GM19025 (cell line): ENCODE measurements around the gene MORN2.
"Not testable (repeated sequence)": the region's sequence is repeated elsewhere in the genome, so short reads cannot be mapped to it uniquely, and the experiment has no call there.

Experiments
- ATAC-seq: cut with Tn5 transposase; IDR thresholded peaks from one replicate; pipeline ENCODE4 v1.9.1; 2021; ENCODE audit warnings: mild to moderate bottlenecking, low read depth, moderate library complexity; ENCODE audit not compliant: unreplicated experiment

MORN2 gene

GRCh38 chr2:38875576-38876367 lies at the start of gene MORN2, which contains the start of gene DHX57:
Gene MORN2 (plus strand): TSS chr2:38875976.
Gene DHX57 (minus strand): TSS chr2:38875934. CDS start chr2:38868405, 7,529 bp downstream.
- ATAC-seq = peak; percentile 100

DNA sequence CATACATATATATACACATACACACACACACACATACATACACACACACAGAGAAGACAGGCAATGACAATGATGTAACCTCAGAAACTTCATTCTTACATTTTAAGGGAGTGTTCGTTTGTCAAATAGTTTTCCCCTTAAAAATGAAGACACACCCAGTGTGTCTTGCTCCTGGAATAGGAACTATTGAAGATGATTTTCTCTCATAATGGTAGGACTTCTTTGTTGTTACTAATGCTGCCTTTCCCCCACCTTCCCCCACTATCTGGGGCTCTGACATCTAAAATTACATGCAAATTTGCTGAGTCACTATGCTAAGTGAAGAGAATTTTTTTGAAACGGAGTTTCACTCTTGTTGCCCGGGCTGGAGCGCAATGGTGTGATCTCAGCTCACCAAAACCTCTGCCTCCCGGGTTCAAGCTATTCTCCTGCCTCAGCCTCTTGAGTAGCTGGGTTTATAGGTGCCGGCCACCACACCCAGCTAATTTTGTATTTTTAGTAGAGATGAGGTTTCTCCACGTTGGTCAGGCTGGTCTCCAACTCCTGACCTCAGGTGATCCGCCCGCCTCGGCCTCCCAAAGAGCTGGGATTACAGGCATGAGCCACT lies 48.1 kb upstream of the MORN2 start:
- ATAC-seq = not testable (repeated sequence)

GRCh38 chr2:38828460-38828859 lies 47.3 kb upstream of the MORN2 start:
- ATAC-seq = no peak

GRCh38 chr2:38829971-38830370 lies 45.8 kb upstream of the MORN2 start:
- ATAC-seq = no peak

- ATAC-seq = no peak
These were observed 45.1 kb upstream of the MORN2 start for GRCh38 chr2:38830526-38831159.

GRCh38 chr2:38835015-38835601 lies 40.7 kb upstream of the MORN2 start:
- no peak for ATAC-seq

GRCh38 chr2:38835990-38836389 lies 39.8 kb upstream of the MORN2 start:
- ATAC-seq = peak; percentile 80

DNA sequence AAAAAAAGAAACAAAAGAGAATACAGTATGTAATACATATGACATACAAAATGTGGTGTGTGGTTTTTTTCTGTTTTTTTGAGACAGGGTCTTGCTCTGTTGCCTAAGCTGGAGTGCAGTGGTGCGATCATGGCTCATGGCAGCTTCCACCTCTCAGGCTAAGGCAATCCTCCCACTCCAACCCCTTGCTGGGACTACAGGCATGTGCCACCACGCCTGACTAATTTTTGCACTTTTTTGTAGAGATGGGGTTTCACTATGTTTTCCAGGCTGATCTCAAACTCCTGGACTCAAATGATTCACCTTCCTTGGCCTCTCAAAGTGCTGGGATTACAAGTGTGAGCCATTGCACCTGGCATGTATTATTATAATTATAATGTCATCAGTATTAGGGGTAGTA lies 39.0 kb upstream of the MORN2 start:
- ATAC-seq = no peak

GRCh38 chr2:38850045-38850444 lies 25.7 kb upstream of the MORN2 start:
- ATAC-seq = peak; percentile 67

DNA sequence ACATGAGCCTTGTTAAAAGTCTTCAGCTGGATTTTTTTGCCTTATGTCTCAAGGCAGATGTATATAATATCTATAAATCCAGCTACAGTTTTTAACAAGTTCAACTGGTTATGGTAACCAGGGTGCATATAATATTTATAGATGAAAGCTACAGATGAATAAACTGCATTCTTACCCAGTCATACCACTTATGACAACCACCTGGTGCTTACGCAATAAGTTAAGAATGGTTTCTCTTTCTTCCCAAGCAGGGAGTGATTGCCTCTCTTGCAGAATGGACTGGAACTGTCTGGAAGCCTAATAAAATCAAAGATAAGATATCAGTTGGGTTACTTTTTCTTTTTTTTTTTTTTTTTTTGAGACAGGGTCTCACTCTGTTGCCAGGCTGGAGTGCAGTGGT lies 19.6 kb upstream of the MORN2 start:
- ATAC-seq = no peak

DNA sequence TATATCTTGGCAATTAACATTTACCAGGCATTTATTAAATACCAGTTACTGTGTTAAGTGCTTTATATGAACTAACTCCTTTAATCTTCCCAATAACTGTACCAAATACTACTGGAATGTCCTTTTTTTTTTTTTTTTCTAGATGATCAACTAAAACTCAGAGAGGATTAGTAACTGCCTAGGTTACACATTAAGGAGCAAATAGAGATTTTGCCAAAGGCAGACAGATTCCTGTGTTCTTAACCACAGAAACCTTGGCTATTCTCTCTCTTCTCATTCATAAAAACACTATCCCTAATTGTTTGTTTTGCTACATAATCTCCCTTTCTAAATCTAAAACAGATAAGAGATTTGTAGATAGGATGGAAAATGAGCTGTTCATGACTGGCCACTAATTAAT lies 13.3 kb upstream of the MORN2 start:
- ATAC-seq = no peak

DNA sequence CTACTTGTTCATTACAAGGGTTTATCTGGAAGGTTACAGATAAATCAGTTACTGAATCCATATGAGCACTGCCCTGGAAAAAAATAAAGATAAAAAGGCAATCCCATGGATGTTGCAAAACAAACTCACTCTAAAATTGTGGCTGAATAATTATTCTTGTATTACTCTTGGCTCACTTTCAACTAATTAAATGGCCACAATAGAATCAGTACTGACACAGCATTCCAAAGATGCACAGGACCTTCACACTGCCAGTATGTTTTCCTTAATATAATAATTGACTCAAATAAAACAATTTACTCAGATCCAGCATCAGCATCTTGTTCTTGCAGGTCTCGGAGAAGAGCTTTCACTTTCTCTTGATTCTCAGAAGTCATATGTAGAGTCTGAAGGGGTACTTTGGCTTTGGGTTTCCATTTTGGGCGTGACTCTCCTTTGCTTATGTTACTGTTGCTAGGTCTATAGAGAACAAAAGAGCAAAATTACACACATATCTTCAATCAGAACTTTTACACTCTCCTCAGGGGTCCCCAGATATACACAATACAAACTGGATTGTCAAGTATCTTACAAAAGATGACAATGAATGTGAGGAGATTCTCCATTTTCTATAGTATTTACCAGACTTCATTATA lies 12.6 kb upstream of the MORN2 start:
- no peak for ATAC-seq

GRCh38 chr2:38866773-38867443 lies 8.9 kb upstream of the MORN2 start:
- no peak for ATAC-seq

DNA sequence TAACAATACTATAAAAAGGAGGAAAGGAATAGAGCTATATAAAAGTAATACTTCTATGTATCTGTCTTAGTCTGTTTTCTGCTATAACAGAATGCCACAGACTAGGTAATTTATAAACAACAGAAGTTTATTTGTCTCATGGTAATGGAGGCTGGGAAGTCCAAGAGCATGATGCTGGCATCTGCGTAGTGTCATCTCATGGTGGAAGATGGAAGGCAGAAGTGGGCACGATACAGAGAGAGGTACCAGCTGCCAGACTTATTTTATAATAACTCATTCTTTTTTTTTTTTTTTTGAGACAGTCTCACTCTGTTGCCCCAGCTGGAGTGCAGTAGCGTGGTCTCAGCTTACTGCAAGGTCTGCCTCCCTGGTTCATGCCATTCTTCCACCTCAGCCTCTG lies 4.3 kb upstream of the MORN2 start:
- ATAC-seq = no peak

GRCh38 chr2:38873763-38874162 lies 2.0 kb upstream of the MORN2 start:
- no peak for ATAC-seq

GRCh38 chr2:38875227-38875575 lies 575 bp upstream of the MORN2 start:
- no peak for ATAC-seq

DNA sequence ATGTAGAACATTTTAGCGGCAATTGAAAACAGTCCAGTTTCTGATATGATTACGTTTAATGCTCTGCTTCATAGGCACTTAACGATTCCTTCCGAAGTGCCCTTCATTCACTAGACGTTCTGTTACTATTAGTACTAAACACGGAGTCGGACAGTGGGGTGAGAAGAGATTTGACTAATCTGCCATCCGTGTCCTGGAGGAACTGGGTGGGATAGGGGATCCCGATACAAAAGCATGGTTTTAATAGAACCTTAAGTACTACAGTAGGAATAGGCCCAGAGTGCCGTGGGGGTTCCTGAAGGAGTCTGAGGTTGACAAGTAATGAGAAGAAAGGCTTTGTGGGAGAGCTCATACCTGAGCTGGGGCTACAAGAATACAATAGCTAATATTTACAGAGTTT lies 631 bp downstream of the MORN2 start:
- no peak for ATAC-seq

GRCh38 chr2:38886063-38886462 lies 10.3 kb downstream of the MORN2 start:
- ATAC-seq = no peak

GRCh38 chr2:38887347-38887746 lies 11.6 kb downstream of the MORN2 start:
- ATAC-seq = no peak

DNA sequence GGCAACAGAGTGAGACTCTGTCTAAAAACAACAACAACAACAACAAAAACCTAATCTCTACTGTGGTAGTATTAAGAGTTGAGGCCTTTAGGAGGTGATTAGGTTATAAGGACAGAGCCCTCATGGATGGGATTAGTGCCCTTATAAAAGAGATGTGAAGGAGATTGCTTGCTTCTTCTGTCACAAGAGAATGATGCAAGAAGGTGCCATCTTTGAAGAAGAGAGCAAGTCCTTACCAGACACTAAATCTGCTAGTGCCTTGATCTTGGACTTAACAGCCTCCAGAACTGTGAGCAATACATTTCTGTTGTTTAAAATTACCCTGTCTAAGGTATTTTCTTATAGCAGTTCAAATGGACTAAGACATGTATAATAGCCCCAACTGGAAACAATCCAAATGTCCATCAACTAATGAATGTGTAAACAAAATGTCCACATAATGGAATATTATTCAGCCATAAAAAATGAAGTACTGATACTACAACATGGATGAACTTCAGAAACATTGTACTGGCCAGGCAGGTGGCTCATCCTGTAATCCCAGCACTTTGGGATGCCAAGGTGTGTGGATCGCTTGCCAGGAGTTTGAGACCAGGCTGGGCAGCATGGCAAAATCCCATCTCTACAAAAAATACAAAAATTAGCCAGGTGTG lies 12.3 kb downstream of the MORN2 start:
- no peak for ATAC-seq
